ENCODE data around the gene PAIP2. TPM values are rescaled to one million over a fixed set of nuclear protein-coding genes. Genes with fewer than 3 reads are reported as not detected.
"Not testable (repeated sequence)": the region's sequence is repeated elsewhere in the genome, so short reads cannot be mapped to it uniquely, and the experiment has no call there.

Gene PAIP2
- total and polyA plus RNA-seq, 4 donors: 77.6 to 154 (median 92.2) TPM

- H3K27me3 ChIP-seq (ENCODE audit: control insufficient read depth in 1 of 2, insufficient read depth in 2 of 2, low read length in 1 of 2); H3K9me3 ChIP-seq (ENCODE audit: control insufficient read depth, low read length); H3K27ac ChIP-seq (ENCODE audit: low read depth in 1 of 2, low read length in 2 of 2); intact Hi-C loops (cut with DNase I); DNase-seq; H3K4me1 ChIP-seq (ENCODE audit: control insufficient read depth in 1 of 2, insufficient read depth in 2 of 2, low read length in 2 of 2); H3K4me3 ChIP-seq (ENCODE audit: low read length in 2 of 2); H3K36me3 ChIP-seq (ENCODE audit: control insufficient read depth in 1 of 2, insufficient read depth in 2 of 2, low read length in 1 of 2); ATAC-seq (ENCODE audit: low FRiP score): not testable (repeated sequence)
- 68 to 75% methylated on average over 9 of the region's 9 CpGs for WGBS, 2 donors
These were observed 30.9 kb upstream of the PAIP2 start for GRCh38 chr5:139310715-139311186.

DNA sequence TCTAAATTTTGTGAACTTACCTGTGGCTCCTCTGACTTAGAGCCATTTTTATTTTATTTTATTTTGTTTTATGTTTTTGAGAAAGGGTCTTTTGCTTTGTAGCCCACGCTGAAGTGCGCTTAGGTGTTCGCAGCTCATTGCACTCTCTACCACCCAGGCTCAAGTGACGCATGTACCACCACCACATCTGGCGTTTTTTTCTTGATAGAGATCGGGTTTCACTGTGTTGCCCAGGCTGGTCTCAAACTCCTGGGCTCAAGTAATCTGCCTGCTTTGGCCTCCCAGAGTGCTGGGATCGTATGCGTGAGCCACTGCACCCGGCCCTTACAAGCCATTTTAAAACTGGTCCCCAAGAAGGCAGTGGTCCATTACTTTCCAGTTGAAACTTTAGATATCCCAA is 29.6 kb upstream of the PAIP2 start:
- H3K4me1 ChIP-seq (ENCODE audit: control insufficient read depth in 1 of 2, insufficient read depth in 2 of 2, low read length in 2 of 2): peaks cover 0 to 5% of the 10 kb centered on the region in 2 donors
- no peaks in the 10 kb centered on the region for H3K27me3 ChIP-seq (ENCODE audit: control insufficient read depth in 1 of 2, insufficient read depth in 2 of 2, low read length in 1 of 2)
- ATAC-seq (ENCODE audit: low FRiP score) (no peak), DNase-seq (no peak)
- 70 to 76% methylated on average over 9 of the region's 9 CpGs for whole genome bisulfite sequencing, 2 donors
- intact Hi-C loops (cut with DNase I): no loop called here
- no peaks in the 10 kb centered on the region for H3K9me3 ChIP-seq (ENCODE audit: control insufficient read depth, low read length)
- no peaks in the 10 kb centered on the region for H3K36me3 ChIP-seq (ENCODE audit: control insufficient read depth in 1 of 2, insufficient read depth in 2 of 2, low read length in 1 of 2)
- H3K4me3 ChIP-seq (ENCODE audit: low read length in 2 of 2): no peak overlapping the region
- peak overlapping the region in 1 of 2 donors; percentile 28 for H3K27ac ChIP-seq (ENCODE audit: low read depth in 1 of 2, low read length in 2 of 2)

- no peak for ATAC-seq (ENCODE audit: low FRiP score)
- Histone ChIP-seq H3K27me3 (ENCODE audit: control insufficient read depth in 1 of 2, insufficient read depth in 2 of 2, low read length in 1 of 2) (no peaks in the 10 kb centered on the region), H3K4me1 (ENCODE audit: control insufficient read depth in 1 of 2, insufficient read depth in 2 of 2, low read length in 2 of 2) (no peaks in the 10 kb centered on the region), H3K9me3 (ENCODE audit: control insufficient read depth, low read length) (no peaks in the 10 kb centered on the region), H3K4me3 (ENCODE audit: low read length in 2 of 2) (no peak overlapping the region), H3K36me3 (ENCODE audit: control insufficient read depth in 1 of 2, insufficient read depth in 2 of 2, low read length in 1 of 2) (peaks cover 0 to 4% of the 10 kb centered on the region in 2 donors), H3K27ac (ENCODE audit: low read depth in 1 of 2, low read length in 2 of 2) (no peak overlapping the region)
- no peak for DNase-seq
- 76 to 87% methylated on average over 1 of the region's 1 CpG for WGBS, 2 donors
- intact Hi-C loops (cut with DNase I): no loop called here
These were observed 27.4 kb upstream of the PAIP2 start for GRCh38 chr5:139314276-139314675.

GRCh38 chr5:139315056-139315615 is 26.5 kb upstream of the PAIP2 start:
- peaks cover 0 to 4% of the 10 kb centered on the region in 2 donors for H3K36me3 ChIP-seq (ENCODE audit: control insufficient read depth in 1 of 2, insufficient read depth in 2 of 2, low read length in 1 of 2)
- H3K4me1 ChIP-seq (ENCODE audit: control insufficient read depth in 1 of 2, insufficient read depth in 2 of 2, low read length in 2 of 2): no peaks in the 10 kb centered on the region
- intact Hi-C loops (cut with DNase I): no loop called here

GRCh38 chr5:139335811-139336210 is 5.8 kb upstream of the PAIP2 start:
- H3K4me3 ChIP-seq (ENCODE audit: low read length in 2 of 2): no peak overlapping the region
- H3K27me3 ChIP-seq (ENCODE audit: control insufficient read depth in 1 of 2, insufficient read depth in 2 of 2, low read length in 1 of 2): no peaks in the 10 kb centered on the region
- WGBS, 2 donors: 66 to 68% methylated on average over 6 of the region's 6 CpGs
- DNase-seq (no peak), ATAC-seq (ENCODE audit: low FRiP score) (peak; percentile 19)
- H3K27ac ChIP-seq (ENCODE audit: low read depth in 1 of 2, low read length in 2 of 2): peak overlapping the region; percentile 8 to 54
- H3K36me3 ChIP-seq (ENCODE audit: control insufficient read depth in 1 of 2, insufficient read depth in 2 of 2, low read length in 1 of 2): no peaks in the 10 kb centered on the region
- no peaks in the 10 kb centered on the region for H3K4me1 ChIP-seq (ENCODE audit: control insufficient read depth in 1 of 2, insufficient read depth in 2 of 2, low read length in 2 of 2)
- no peaks in the 10 kb centered on the region for H3K9me3 ChIP-seq (ENCODE audit: control insufficient read depth, low read length)
- intact Hi-C loops (cut with DNase I): no loop called here

More at GRCh38 chr5:139315056-139315615, 26.5 kb upstream of the PAIP2 start:
- H3K27me3 ChIP-seq (ENCODE audit: control insufficient read depth in 1 of 2, insufficient read depth in 2 of 2, low read length in 1 of 2): no peaks in the 10 kb centered on the region
- ATAC-seq (ENCODE audit: low FRiP score): no peak
- H3K9me3 ChIP-seq (ENCODE audit: control insufficient read depth, low read length): no peaks in the 10 kb centered on the region
- no peak overlapping the region for H3K4me3 ChIP-seq (ENCODE audit: low read length in 2 of 2)
- H3K27ac ChIP-seq (ENCODE audit: low read depth in 1 of 2, low read length in 2 of 2): no peak overlapping the region
- DNase-seq: no peak
- 76 to 78% methylated on average over 3 of the region's 3 CpGs for WGBS, 2 donors

DNA sequence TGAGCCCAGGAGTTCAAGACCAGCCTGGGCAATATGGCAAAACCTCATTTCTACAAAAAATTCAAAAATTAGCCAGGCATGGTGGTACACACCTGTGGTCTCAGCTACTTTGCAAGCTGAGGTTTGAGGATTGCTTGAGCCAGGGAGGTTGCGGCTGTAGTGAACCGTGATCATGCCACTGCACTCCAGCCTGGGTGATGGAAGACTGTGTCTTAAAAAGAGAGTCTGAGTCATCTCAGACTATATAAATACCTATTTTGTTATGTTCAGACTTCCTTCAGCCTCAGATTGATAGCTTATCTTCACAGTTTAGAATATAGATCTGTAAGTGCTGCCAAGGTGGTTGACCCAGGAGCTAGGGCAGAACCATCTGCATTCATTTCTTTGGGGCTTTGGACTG is 1.6 kb upstream of the PAIP2 start:
- Histone ChIP-seq H3K4me3 (ENCODE audit: low read length in 2 of 2) (no peak overlapping the region), H3K27ac (ENCODE audit: low read depth in 1 of 2, low read length in 2 of 2) (no peak overlapping the region), H3K36me3 (ENCODE audit: control insufficient read depth in 1 of 2, insufficient read depth in 2 of 2, low read length in 1 of 2) (no peaks in the 10 kb centered on the region), H3K4me1 (ENCODE audit: control insufficient read depth in 1 of 2, insufficient read depth in 2 of 2, low read length in 2 of 2) (no peaks in the 10 kb centered on the region), H3K9me3 (ENCODE audit: control insufficient read depth, low read length) (no peaks in the 10 kb centered on the region), H3K27me3 (ENCODE audit: control insufficient read depth in 1 of 2, insufficient read depth in 2 of 2, low read length in 1 of 2) (no peaks in the 10 kb centered on the region)
- DNase-seq (no peak), ATAC-seq (ENCODE audit: low FRiP score) (no peak)
- 81 to 92% methylated on average over 2 of the region's 2 CpGs for WGBS, 2 donors
- intact Hi-C loops (cut with DNase I): loop anchor here (5.0 to 10.0 kb wide), 3 partner anchors 43 to 765 kb away; partner anchors contain the start of genes HSPA9 (in 1 of the 2) and MATR3 (in 1 of the 2)

DNA sequence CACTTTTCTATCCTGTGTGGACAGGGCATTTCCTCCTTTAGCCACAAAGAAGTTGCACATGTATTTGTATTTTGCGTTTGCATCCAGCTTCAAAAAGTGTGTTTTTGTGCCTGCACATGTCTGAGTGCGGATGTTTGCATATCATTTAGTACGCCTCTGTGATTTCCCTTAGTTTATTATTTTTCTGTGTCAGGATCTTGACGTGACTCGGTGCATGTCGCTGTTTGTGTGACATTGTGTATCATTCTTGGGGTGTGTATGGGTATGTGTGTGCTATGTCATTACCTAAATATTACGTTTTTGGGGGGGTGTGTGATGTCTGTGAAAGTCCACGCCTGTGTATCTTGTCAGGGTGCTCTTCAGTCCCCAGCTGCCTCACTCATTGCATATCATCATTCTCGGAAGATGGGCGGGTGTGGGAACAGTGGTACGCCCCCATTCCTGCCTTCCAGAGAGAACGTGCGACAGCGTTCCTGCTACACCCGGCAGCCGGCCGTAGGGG is 416 bp upstream of the PAIP2 start:
- intact Hi-C loops (cut with DNase I): loop anchor here (5.0 to 10.0 kb wide), 3 partner anchors 44 to 766 kb away; partner anchors contain the start of genes HSPA9 (in 1 of the 2) and MATR3 (in 1 of the 2)
- ATAC-seq (ENCODE audit: low FRiP score) (no peak), DNase-seq (no peak)
- Histone ChIP-seq H3K9me3 (ENCODE audit: control insufficient read depth, low read length) (no peaks in the 10 kb centered on the region), H3K36me3 (ENCODE audit: control insufficient read depth in 1 of 2, insufficient read depth in 2 of 2, low read length in 1 of 2) (no peaks in the 10 kb centered on the region), H3K27ac (ENCODE audit: low read depth in 1 of 2, low read length in 2 of 2) (no peak overlapping the region), H3K4me3 (ENCODE audit: low read length in 2 of 2) (peak overlapping the region; percentile 44 to 60), H3K4me1 (ENCODE audit: control insufficient read depth in 1 of 2, insufficient read depth in 2 of 2, low read length in 2 of 2) (no peaks in the 10 kb centered on the region), H3K27me3 (ENCODE audit: control insufficient read depth in 1 of 2, insufficient read depth in 2 of 2, low read length in 1 of 2) (no peaks in the 10 kb centered on the region)
- WGBS, 2 donors: 1 to 2% methylated on average over 17 of the region's 17 CpGs

- WGBS, 2 donors: 0% methylated on average over 16 of the region's 16 CpGs
- H3K27me3 ChIP-seq (ENCODE audit: control insufficient read depth in 1 of 2, insufficient read depth in 2 of 2, low read length in 1 of 2): no peaks in the 10 kb centered on the region
- intact Hi-C loops (cut with DNase I): loop anchor here (5.0 to 10.0 kb wide), 3 partner anchors 45 to 768 kb away; partner anchors contain the start of genes HSPA9 (in 1 of the 2) and MATR3 (in 1 of the 2)
- peak overlapping the region; percentile 30 to 84 for H3K27ac ChIP-seq (ENCODE audit: low read depth in 1 of 2, low read length in 2 of 2)
- peak overlapping the region; percentile 60 to 67 for H3K4me3 ChIP-seq (ENCODE audit: low read length in 2 of 2)
- no peak for ATAC-seq (ENCODE audit: low FRiP score)
- H3K36me3 ChIP-seq (ENCODE audit: control insufficient read depth in 1 of 2, insufficient read depth in 2 of 2, low read length in 1 of 2): no peaks in the 10 kb centered on the region
- H3K4me1 ChIP-seq (ENCODE audit: control insufficient read depth in 1 of 2, insufficient read depth in 2 of 2, low read length in 2 of 2): no peaks in the 10 kb centered on the region
- no peaks in the 10 kb centered on the region for H3K9me3 ChIP-seq (ENCODE audit: control insufficient read depth, low read length)
- DNase-seq: no peak
These were observed 719 bp downstream of the PAIP2 start for GRCh38 chr5:139342423-139342723.

DNA sequence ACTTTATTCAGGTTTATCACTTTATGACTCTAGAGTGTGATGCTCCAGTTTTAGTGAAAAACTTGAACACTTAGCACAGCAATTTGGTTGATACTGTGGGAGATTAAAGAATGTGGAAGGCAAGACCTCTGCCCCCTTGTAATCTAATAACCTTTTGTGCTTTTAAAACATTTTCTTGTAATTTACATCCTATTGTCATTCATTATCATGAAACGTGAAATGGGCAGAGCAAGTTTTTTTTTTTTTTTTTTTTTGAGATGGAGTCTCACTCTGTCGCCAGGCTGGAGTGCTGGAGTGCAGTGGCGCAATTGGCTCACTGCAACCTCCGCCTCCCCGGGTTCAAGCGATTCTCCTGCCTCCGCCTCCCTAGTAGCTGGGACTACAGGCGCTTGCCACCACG is 1.8 kb downstream of the PAIP2 start:
- no peaks in the 10 kb centered on the region for H3K4me1 ChIP-seq (ENCODE audit: control insufficient read depth in 1 of 2, insufficient read depth in 2 of 2, low read length in 2 of 2)
- H3K36me3 ChIP-seq (ENCODE audit: control insufficient read depth in 1 of 2, insufficient read depth in 2 of 2, low read length in 1 of 2): no peaks in the 10 kb centered on the region
- no peaks in the 10 kb centered on the region for H3K9me3 ChIP-seq (ENCODE audit: control insufficient read depth, low read length)
- ATAC-seq (ENCODE audit: low FRiP score) (no peak), DNase-seq (no peak)
- intact Hi-C loops (cut with DNase I): loop anchor here (5.0 to 10.0 kb wide), 3 partner anchors 46 to 769 kb away; partner anchors contain the start of genes HSPA9 (in 1 of the 2) and MATR3 (in 1 of the 2)
- H3K27me3 ChIP-seq (ENCODE audit: control insufficient read depth in 1 of 2, insufficient read depth in 2 of 2, low read length in 1 of 2): no peaks in the 10 kb centered on the region
- H3K27ac ChIP-seq (ENCODE audit: low read depth in 1 of 2, low read length in 2 of 2): no peak overlapping the region
- H3K4me3 ChIP-seq (ENCODE audit: low read length in 2 of 2): no peak overlapping the region
- 77 to 80% methylated on average over 9 of the region's 9 CpGs for WGBS, 2 donors
